ENCODE data around the gene SMIM41.
A peak's percentile ranks its signal among the peaks of the same experiment; 100 is the strongest.

The SMIM41 gene

DNA sequence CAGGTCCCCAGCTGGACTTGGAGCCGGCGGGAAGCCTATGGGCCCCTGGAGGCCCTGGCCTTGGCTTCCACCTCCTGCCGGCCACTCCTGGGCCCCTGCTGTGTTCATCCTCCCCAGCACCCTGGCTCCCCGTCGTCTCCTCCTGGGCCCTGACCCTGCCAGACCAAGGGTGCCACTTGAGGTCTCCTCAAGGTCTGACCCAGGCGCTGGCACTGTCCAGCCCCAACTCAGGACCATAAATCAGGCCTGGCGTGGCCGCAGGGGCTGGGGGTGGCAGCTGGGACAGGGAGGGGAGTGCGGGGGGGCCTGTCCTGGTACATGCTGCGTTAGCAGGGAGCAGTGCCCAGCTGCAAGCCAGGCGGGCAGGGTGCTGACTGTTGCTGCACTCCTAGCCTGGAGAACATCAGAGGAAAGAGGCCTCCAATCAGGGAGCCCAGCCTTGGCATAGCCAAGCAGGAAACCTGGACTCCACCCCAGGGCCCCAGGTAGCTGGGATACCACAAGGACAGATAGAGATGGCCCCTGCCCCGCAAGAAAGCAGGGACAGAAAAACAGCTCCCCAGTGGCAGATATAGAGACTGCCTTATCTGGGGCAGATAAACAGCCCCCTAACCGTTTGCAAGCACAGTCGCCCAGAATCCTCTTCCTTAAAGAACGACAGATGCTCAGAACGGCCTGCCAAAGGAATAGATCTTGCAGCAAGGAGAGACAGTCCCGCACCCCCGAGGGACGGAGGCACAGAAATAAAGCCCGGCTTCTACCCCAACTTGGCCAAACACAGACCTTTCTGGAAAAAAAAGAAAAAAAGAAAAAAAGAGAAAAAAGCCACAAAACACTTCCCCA, 16.2 kb upstream of the SMIM41 start:
- no peak for DNase-seq

DNA sequence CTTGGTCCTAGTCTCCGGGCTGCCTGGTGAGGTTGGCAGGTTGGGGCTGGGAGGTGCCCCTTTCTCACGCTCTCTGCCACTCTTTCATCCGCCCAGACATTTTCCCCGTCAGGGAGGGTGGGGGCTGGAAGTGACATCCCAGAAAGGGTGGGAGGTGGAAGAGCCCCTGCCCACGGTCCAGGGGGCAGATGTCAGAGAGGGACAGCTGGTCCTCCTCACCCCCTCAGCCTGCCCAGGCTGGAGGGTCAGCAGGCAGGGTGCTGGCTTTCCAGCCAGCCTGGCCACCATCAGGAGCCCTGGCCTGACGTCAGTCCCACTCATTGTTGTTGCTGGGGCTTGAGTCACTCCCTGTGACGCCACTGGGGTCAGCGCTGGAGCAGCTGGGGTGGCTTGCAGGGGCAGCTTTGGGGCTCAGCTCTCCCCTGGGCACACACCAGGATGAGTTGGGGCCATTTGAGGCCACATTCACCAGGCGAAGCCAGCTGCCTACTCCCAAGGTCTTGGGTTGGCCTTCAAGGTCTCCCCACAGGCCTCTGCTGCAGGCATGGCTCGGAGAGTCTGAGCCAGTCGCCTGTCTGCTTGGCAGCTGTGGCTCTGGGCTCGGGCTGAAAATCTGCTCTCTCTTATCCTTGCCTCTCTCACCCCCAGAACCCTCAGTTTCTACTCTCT, 15.4 kb upstream of the SMIM41 start:
- DNase-seq = peak; percentile 56

DNA sequence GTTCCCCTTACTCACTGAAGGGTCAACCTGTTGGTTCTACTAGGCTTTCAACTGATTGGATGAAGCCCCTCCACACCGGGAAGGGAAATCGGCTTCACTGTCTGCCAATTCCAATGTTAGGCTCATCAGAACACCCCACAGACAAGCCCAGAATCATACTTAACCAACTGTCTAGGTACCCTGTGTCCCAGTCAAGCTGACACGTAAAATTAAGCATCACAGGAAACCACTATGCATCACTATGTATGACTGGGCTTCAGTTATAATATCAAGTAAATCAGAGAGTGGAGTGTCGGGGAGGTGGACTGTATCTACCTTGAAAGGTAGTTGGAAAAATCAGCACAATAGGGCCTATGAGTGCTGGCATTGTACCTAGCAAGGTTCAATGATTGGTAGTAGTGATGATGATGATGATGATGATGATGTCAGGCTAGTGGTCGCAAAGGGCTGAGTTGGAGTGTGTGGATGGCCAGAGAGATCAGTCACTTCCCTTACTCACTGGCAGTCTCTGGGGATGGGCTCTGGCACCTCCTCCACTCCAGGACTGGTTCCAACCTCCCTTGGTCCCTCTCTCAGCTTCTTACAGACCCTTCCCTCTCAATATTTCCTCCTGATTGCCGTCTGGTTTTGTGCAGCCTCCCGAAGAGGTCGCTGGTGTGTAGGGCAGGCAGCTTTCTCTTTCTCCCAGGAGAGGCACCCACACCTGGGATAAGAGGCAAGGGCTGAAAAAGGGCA, 13.0 kb upstream of the SMIM41 start:
- no peak for DNase-seq

DNA sequence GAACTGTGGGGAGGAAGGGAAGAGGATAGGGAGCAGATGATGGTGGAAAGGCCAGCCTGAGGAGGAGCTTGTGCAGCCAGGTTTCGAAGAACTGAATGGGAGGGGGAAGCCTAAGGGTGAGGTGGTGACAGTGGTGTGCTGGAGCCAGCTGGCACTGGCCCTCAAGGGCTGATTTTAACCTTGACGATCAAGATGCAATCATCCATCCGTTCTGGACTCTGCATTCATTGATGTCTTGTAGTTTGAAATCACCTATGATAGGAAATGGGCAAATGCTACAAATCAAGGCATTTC, 12.5 kb upstream of the SMIM41 start:
- DNase-seq = no peak

DNA sequence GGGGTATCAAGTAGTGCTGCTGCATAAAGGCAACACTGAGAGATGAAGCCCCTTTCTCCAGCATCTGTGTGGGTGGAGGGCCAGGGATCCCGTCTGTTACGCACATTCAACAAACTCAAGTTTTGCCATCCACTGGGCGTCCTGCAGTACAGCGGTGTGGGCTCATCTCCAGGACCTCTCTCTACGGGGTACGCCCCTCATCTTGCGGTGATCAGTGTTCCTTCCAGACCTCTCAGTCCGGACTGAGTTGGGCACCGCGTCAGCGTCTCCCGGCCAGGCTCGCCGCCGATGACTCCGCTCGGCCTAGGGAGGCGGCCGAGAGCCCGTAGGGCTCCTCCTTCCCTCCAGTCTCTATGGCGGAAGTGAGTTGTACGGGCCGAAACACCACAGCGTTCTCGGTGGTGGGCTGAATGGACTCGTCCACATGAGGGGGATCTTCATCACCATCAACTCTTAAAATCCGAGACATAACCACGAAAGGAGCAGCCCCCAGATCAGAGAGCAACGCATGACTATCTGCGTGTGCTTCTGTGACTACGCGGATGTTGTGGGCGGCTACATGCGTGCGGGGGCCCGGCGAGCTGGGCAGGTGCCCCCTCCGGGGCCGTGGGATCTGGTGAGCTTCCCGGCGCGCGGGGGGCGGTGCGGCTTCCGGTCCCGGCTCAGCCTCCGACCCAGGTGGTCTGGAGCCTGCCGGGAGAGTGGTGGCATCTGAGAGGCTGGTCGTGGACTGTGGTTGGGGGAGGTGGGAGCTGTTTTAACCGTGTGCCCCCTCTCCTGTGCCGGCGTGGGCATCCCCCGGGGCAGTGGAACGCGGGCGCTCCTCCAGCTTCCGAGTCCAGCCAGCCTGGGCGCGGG, 9.9 kb upstream of the SMIM41 start, which contains the start of gene ATG101:
Gene ATG101, plus strand, starts transcription at position 652 of the 858 bp plus-strand sequence. CDS start 3,673 bp downstream, outside the sequence.
- peak; percentile 96 for DNase-seq

DNA sequence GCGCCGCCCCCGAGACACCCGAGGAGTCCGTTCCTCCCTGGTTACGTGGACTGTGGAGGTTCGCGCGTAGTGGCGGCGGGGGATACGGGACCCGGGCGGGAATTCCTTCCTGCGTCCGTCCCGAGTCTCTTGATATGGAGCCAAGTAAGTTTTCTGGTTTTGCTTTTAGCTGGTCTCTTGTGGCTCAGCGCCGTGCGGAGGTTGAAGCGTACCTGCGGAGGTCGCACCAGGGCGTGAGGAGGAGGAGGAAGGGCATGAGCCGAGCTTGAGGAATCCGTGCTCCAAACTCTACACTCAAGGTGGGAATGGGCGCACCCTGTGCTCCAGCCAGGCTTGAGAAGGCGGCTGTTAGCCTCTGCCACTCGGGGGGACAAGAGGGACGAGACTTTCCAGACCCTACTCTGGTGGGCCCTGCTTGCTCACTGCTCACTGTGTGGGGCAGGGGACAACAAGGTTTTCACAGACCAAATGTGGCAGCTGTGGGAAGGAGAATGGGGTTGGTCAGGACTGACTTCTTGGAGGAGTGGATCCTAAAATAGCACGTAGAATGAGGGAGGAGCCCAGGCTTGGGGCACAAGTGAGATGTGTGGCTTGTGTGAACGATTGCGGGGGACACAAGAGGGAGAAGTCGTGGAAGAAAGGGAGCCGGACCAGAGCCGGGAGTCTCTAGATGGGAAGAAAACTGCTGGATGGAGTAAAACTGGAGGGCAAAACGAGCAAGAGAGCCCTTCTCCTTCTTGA, 9.1 kb upstream of the SMIM41 start:
- DNase-seq = no peak

DNA sequence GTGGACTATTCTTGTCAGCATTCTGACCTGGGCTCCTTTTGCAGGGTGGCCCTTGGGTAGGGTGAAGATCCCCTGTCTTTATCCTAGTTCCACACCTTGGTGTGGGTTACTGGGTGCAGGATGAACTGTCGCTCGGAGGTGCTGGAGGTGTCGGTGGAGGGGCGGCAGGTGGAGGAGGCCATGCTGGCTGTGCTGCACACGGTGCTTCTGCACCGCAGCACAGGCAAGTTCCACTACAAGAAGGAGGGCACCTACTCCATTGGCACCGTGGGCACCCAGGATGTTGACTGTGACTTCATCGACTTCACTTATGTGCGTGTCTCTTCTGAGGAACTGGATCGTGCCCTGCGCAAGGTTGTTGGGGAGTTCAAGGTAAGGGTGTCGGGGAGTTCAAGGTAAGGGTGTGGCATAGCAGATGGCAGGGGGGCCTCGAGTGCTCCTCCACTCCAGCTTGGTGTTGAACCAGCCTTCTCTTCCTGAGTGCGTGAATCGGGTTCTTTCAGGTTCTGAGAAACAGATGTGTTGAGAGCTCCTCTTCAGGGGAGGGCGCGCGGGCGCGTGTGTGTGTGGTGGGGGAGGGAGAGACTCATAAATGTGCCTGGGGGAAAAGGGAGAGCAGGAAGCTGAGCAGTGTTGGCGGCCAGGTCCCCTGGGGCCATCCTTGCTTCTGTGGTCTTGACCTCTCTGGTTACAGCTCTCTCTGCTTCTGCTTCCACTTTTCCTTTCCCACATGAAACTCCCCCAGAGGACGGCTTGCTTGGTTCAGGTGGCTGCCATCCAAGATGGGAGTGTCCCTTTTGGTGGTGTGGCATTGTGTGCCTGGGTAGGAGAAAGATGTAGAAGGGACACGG, 5.7 kb upstream of the SMIM41 start:
- DNase-seq = peak; percentile 40

DNA sequence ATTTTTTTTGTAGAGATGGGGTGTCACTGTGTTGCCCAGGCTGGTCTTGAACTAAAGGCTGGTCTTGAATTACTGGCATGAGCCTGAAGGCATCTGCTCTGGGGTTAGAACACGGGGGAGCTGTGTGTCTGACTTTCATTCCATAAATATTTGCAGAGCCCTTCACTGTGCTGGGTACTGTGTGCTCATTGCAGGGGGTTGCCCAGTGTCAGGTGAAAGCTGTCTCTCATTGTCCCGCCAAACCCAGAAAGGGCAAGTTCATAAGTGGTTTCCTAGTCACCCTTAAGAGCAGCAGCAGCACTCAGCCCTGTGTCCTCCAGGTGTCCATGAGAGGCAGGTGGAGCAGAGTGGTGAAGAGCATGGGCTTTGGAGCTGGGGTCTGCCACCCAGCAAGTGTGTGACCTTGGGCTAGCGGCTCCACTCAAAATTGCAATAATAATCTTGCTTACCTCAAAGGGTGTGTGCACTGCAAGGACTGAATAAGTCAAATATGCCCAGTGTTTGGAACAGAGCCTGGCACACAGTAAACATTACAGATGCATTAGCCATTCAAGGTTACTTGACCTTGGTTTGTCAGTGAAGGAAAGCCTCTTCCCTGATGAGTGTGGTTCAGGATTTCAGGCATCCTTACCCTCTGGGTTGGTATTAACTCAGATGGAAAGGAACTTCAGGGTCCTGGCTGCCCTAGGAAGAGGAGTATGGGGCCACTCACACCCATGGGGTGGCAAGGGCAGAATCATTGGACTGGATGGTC, 4.4 kb upstream of the SMIM41 start:
- DNase-seq = no peak

DNA sequence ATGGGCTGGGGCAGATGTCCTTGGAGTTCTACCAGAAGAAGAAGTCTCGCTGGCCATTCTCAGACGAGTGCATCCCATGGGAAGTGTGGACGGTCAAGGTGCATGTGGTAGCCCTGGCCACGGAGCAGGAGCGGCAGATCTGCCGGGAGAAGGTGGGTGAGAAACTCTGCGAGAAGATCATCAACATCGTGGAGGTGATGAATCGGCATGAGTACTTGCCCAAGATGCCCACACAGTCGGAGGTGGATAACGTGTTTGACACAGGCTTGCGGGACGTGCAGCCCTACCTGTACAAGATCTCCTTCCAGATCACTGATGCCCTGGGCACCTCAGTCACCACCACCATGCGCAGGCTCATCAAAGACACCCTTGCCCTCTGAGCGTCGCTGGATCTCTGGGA, 2.7 kb upstream of the SMIM41 start:
- no peak for DNase-seq

DNA sequence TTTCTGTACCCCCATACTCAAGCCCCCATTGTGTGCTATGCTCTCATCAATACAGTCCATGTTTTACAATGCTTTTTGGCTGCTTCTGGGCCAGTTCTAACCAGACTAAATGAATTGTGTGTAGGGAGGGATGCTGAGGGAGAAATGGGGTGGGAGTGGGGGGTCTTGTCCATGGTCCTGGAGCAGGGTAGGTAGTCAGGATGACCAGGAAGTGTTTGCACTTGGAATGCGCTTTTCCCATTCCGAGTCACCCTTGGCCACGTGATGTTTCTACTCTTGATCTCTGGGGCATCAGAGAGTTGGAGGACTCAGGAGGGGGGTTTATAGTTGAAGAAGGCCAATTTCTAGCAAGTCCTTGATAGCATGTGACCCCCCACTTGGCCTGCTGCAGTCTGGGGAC, 1.2 kb upstream of the SMIM41 start:
- DNase-seq = no peak

DNA sequence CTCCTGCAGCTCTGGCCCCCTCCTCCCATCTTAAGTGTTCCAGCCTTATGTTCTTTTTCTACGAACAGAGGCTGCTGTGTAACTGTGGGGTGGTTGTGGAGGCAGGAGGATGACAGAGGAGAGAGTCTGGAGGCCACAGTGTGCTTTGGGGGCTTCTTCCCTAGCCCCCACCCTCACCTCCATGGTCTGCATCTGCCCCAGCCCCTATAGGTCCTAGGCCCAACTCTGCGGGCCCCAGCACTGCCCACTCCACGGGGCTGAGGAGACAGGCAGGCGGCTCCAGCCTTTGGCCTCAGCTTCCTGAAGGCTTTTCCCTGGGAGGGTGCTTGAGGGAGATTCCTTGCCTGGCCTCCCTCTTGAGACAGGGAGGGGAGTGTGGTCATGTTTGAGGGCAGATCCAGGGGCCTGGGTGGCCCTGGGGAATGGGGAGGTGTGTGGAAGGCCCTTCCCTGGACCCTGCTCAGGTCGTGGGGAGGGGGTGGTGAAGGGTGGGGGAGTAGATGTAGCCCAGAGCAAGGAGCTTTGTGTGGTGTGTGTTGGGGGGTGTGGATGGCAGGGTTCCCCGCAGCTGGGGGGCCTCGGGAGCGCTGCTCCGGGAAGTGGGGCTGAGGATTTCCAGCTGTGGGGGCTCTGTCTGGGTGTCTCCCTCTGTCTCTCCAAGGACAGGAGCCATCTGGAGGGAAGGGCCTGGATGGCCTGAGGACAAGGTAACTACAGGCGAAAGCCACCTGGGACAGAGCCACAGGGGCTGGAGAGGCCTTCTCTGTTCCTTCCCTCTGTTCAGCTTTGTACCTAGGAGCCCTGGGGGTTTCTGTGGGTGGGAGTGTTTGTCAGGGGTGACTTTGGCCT, 1.1 kb downstream of the SMIM41 start:
- no peak for DNase-seq

DNA sequence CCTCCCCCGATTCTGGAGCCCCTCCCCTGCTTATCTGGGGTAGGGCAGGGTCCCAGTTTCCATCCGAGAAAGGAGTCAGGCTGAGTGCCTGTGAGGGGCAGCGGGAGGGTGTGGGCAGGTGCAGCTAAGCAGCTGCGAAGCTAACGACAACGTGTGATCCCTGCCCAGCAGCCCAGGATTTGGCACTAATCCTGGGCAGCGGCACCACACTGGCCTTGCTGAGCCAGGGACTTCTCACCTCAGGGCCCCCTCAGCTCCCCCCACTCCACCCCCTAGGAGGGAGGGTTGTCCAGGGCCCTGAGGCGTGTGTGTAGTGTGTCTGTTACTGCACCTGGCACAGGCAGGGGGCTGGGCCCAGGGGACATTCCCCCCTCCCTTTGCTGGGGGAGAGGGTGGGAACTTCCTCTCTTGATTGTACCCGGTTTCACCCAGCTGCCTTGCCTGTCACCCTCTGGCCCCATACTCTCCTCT, 1.8 kb downstream of the SMIM41 start:
- no peak for DNase-seq

DNA sequence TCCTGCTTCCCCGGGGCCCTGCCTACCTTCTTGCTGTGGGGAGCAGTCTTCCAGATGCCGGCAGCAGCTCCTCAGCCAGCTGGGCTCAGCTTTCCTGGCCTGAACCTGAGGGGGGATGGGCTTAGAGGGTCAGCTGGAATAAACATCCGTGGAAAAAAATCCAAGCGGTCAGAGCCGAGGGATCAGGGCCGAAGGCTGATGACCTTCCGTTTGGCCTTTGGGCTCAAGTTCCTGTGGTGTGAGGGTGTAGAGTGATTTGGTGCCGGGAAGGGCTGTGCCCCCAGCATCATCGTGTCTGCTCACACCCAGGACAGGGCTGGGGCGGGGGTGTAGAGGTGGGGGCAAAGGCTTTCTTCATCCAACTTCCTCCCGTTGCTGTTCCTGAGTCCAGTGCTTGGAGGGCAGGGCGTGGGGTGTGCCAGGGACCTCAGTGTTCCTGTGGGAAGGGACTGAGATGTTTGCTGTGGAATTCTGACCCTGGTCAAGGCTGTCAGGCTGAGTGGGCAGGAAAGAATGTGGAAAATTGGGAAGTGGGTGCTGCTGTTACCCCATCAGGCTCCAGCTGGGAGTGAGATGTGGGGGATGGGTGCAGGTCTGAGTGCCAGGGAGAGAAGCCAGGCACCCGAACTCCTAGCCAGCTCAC, 2.6 kb downstream of the SMIM41 start:
- peak; percentile 23 for DNase-seq

DNA sequence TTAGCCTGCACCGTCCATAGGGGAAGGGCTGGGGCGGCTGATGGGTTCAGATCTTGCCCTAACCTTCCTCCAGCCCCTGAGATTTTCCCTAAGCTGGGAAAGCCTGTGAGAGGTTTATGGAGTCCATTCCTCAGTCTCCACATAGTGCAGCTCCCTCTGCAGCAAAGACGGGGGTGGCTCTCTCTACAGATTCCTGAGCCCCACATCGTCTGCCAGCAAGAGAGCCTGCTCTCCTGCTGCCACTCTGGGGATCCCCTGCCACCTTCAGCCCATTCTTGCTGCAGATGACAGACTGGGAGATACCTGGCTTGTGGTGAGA, 3.1 kb downstream of the SMIM41 start:
- DNase-seq = no peak

DNA sequence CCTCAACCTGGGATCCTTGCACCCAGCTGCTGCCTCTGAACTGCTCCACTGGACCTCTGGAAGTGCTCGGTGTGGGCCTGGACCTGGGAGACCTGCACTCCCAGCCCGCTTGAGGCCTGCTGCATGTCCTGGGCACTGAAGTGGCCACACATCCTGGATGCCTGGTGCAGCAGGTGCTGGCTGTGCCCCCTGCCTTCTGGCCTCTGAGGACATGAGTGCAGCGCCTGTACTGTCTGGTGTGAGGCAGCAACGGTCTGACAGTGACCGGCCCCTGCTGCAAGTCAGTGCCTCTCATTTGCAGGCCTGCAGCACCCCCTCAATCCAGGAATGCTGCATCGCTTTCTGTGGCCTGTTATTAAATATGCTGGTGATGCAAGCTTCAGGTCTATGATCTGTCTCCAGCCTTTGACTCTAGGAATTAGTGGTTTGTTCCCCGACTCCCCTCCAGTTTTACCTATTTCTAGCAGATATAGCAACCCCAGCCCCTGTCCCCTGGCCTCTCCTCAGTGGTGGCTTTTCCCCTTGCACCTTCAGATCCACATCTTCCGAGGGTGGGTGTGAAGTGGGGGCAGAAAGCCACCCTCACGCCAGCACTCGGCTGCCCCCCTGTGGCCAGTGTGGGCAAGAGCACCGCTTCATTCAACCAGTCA, 3.6 kb downstream of the SMIM41 start:
- peak; percentile 61 for DNase-seq

DNA sequence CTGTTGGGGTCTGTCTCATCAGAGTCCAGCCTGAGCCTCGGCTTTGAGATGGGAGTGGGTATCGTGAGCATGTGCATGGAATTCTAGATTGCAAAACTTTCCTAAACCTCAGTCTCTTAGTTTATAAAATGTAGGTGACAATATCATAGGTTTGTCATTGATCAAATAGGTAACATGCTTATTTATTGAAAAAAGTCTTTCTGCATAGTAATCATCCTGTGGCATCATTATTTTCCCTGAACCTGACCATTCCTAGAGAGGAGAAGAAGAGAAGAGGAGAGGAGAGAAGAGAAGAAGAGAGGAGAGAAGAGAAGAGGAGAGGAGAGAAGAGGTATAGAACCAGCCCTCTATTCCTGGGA, 4.1 kb downstream of the SMIM41 start:
- no peak for DNase-seq

DNA sequence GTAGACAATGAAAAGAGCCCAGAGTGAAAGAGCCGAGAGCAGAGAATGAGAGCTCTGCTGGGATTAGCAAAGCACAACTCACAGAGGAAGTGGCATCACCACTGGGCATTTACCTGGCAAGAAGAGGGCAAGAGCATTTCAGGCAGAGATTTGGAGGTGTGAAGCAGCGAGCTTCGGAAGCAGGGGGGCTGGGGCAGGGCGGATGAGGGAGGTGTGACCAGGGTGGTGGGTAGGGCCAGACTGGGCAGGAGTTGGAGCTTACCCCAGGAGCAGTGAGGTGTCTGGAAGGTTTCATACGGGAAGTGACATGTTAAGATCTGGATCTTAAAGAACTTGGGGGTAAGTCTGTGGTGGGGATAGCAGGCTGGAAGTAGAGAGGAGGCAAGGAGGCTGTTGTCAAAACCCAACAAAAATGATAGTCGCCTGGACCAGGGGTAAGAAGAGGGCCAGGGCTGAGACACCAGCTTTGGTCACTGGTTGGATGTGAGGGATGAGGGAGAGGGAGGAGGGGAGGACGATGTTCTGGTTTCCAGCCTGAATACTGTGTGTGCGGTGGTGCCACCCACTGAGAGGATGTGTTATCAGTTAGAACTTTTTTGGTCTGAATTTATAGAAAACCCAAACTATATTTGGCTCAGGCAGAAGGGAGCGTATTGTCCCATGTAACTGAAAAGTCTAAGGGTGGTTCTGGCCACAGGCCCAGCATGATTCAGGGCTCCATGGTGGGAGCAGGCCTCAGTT, 5.2 kb downstream of the SMIM41 start:
- no peak for DNase-seq
